GM19397 (cell line): Measurements from ENCODE around the gene PF4V1.

Source experiments
- ATAC-seq: cut with Tn5 transposase; IDR thresholded peaks from one replicate; pipeline ENCODE4 v1.9.1; 2021; ENCODE audit warnings: mild to moderate bottlenecking, moderate library complexity; ENCODE audit not compliant: unreplicated experiment

The PF4V1 gene

GRCh38 chr4:73902038-73902637 lies 49.0 kb downstream of the PF4V1 start:
- no peak for ATAC-seq

GRCh38 chr4:73902817-73903547 lies 49.9 kb downstream of the PF4V1 start:
- ATAC-seq, result no peak
